NB4 (cell line): Measurements from ENCODE around the gene CEP131.

Source experiments
- DNase-seq: peaks from one replicate; pipeline ENCODE4 v3.0.0; 2010; ENCODE audit warnings: low read depth
- H3K4me3 ChIP-seq: one replicate; pipeline ENCODE4 v1.5.1; 2011; ENCODE audit warnings: mild to moderate bottlenecking, low read depth, low read length, moderate library complexity
- MYC ChIP-seq: IDR thresholded peaks from 2 replicates; pipeline ENCODE4 v1.6.1; 2011; ENCODE audit warnings: low read depth, low read length
- POLR2A ChIP-seq: IDR thresholded peaks from 2 replicates; pipeline ENCODE4 v1.6.1; 2011; ENCODE audit warnings: mild to moderate bottlenecking; ENCODE audit not compliant: insufficient read length; ENCODE audit errors: extremely low read depth
- TF ChIP-seq, protein P1 (sequence below): IDR thresholded peaks from one replicate; pipeline ENCODE4 v1.5.1; 2012; ENCODE audit warnings: low read depth, low read length
- TF ChIP-seq, protein P2 (sequence below): IDR thresholded peaks from 2 replicates; pipeline ENCODE4 v1.6.1; 2011; ENCODE audit warnings: low read depth, low read length

CEP131 gene

DNA sequence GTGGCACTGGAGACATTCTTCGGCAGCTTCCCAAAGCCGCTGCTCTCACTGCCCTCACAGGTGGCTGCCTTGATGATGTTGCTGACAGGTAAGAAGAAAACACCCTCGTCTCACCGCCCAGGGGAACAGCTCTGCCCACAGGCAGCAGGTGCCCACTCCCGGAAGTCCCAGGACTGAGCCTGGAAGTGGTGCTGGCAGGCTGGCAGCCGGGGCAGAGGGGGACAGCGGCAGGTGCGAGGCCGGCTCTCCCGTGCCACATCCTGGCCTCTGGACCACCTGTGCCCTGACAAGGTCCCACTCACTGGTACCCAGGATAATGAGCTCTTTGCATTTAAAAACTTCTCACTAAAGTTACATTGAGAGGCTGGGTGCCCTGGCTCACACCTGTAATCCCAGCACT is 20.4 kb downstream of the CEP131 start:
- DNase-seq: no peak
- TF ChIP-seq MYC: no peak
- TF ChIP-seq POLR2A: no peak
- TF ChIP-seq, protein P1, sequence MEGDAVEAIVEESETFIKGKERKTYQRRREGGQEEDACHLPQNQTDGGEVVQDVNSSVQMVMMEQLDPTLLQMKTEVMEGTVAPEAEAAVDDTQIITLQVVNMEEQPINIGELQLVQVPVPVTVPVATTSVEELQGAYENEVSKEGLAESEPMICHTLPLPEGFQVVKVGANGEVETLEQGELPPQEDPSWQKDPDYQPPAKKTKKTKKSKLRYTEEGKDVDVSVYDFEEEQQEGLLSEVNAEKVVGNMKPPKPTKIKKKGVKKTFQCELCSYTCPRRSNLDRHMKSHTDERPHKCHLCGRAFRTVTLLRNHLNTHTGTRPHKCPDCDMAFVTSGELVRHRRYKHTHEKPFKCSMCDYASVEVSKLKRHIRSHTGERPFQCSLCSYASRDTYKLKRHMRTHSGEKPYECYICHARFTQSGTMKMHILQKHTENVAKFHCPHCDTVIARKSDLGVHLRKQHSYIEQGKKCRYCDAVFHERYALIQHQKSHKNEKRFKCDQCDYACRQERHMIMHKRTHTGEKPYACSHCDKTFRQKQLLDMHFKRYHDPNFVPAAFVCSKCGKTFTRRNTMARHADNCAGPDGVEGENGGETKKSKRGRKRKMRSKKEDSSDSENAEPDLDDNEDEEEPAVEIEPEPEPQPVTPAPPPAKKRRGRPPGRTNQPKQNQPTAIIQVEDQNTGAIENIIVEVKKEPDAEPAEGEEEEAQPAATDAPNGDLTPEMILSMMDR: no peak
- TF ChIP-seq, protein P2, sequence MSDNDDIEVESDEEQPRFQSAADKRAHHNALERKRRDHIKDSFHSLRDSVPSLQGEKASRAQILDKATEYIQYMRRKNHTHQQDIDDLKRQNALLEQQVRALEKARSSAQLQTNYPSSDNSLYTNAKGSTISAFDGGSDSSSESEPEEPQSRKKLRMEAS: no peak
- H3K4me3 ChIP-seq: no peak overlapping the region

DNA sequence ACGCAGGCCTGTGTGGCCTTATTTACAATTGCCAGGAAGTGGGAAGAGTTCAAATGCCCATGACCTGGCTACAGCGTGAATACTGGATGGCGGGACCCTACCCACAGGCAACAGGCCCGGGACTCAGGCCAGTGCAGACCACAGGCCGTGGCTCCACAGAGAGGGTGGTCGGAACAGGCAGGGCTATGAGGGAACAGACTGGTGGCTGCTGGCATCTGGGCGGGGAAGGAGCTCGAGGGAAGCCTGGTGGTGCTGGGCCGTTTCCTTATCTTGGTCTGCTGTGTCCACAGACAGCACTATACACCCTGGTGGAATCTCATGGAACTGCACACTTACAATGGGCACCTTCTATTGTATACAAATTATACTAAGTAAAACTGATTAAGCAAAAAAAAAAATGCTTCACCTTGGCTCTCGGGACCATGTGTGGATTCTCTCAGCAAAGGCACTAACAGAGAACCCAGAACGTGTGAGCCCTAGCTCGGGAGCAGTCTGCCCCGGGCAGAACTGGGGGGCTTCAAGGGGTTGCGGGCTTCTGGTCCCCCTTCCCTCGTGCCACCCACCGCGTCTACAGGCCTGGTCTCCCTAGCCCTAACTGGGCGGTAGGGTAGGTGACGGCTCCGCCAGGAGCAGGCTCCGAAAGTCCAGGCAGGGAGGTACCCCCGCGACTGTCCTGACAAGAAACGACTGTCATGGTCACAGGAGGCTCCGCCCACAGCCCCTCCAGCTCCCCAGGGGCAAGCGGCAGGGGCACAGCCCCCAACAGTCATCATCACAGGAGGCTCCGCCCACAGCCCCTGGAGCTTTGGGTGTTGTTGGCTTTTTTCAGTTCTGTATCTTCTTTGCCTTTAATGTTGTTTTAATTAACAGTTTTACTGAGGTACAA is 21.8 kb downstream of the CEP131 start:
- TF ChIP-seq MYC (no peak), POLR2A (no peak)
- TF ChIP-seq, protein P2: no peak
- TF ChIP-seq, protein P1: peak; percentile 61
- DNase-seq: peak; percentile 79
- no peak overlapping the region for H3K4me3 ChIP-seq

DNA sequence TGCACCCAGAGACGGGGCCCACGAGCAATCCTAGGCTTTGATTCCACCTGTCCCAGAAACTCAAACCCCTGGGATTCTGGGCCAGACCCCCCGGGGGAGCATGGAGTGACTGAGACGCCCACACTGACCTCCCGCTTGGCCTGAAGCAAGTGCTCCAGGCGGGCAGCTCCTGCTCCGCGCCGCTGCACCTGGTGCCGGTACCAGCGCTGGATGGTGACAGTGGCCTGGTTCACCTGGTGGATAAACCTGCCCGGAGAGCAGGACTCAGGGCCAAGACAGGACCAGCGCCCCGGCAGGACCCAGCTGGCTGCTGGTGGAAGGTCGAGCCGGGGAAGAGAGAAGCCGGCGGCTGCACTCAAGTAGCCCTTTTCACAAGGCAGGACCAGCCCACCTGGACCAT is 22.6 kb downstream of the CEP131 start:
- DNase-seq: no peak
- TF ChIP-seq POLR2A: no peak
- TF ChIP-seq MYC: no peak
- TF ChIP-seq, protein P1: no peak
- TF ChIP-seq, protein P2: no peak
- H3K4me3 ChIP-seq: no peak overlapping the region

DNA sequence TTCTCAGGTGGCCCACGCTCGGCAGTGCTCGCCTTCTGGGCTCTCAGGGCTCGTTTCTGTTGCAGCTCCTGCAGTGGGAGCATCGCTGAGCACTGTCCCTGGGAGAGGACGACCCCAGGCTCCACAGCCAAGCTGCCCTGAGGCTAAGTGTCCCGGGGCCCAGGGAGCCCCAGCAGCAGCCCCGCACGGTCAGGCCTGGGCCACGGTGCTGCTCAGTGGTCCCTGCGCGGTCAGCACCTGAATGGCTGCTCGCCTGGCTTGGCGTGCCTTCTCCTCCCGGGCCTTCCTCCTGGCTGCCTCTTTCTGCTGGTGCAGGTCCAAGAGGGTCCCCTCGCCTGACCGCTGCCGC is 23.3 kb downstream of the CEP131 start:
- TF ChIP-seq, protein P1: no peak
- TF ChIP-seq, protein P2: no peak
- TF ChIP-seq MYC (no peak), POLR2A (no peak)
- DNase-seq: no peak
- no peak overlapping the region for H3K4me3 ChIP-seq

DNA sequence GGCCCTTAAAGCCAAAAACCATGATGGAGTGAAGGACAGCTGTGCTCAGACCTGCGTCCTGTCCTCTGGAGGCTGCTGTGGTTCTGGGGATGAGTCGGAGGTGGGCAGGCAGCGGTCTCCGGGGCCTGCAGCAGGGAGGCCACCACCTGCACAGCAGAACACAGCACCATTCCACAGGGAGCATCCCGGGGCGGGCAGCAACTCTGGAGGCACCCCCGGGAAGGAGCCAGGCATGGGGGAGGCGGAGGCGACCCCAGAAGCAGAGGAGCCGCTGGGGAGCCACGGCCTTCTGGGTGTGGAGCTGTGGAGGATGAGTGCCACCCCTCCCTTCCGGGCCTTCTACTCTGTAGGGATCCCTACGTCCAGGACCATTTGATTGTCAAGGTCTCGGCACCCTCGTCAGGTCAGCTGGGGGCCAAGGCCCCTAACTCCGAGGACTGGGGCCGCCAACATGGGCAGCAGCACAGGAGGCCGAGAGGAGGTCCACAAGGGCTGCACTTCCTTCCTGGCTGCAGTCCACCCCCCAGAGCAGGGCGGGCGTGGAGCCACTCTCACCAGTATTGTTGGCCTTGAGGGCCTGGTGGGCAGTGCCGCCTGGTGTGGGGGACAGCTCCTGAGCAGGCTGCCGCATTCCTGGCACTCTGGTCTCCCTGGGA is 23.8 kb downstream of the CEP131 start:
- no peak for DNase-seq
- TF ChIP-seq, protein P2: no peak
- TF ChIP-seq, protein P1: no peak
- TF ChIP-seq POLR2A (no peak), MYC (no peak)
- no peak overlapping the region for H3K4me3 ChIP-seq
